Measurements from ENCODE around the gene HPN.

HPN gene

GRCh38 chr19:35066691-35067563 is 25.4 kb downstream of the HPN start (continued):
- TF ChIP-seq ZNF416 (tag by site-specific recombination; IDR thresholded peaks at IDR 0.05) (no peak), GLIS2 (tag by site-specific recombination; IDR thresholded peaks at IDR 0.05) (0 out of 2 replicates have a peak, but pooled peaks have one; percentile 20), ZNF184 (tag by site-specific recombination; IDR thresholded peaks at IDR 0.05) (no peak), ZNF350 (tag by site-specific recombination; IDR thresholded peaks at IDR 0.05) (no peak), YY1 (tag by site-specific recombination; IDR thresholded peaks at IDR 0.05) (no peak), KLF7 (tag by site-specific recombination; IDR thresholded peaks at IDR 0.05; ENCODE audit: borderline replicate concordance) (no peak), ZNF391 (tag by site-specific recombination; IDR thresholded peaks at IDR 0.05; ENCODE audit: borderline replicate concordance, low read depth) (no peak; the same call in 1 of the 2 replicates), ZNF138 (tag by site-specific recombination; IDR thresholded peaks at IDR 0.05; ENCODE audit: borderline replicate concordance) (no peak), ZBTB7A (tag by site-specific recombination; IDR thresholded peaks at IDR 0.05; ENCODE audit: low read depth) (no peak), IKZF3 (tag by site-specific recombination; IDR thresholded peaks at IDR 0.05) (peak; percentile 34; the same call in 1 of the 2 replicates), ZNF266 (tag by site-specific recombination; IDR thresholded peaks at IDR 0.05; ENCODE audit: low read depth) (no peak), ZNF214 (tag by site-specific recombination; IDR thresholded peaks at IDR 0.05; ENCODE audit: borderline replicate concordance) (no peak), ZNF274 (IDR thresholded peaks at IDR 0.05; ENCODE audit: low read length) (no peak), ZNF274 (tag by site-specific recombination; IDR thresholded peaks at IDR 0.05; ENCODE audit: borderline replicate concordance) (no peak), ZNF449 (tag by site-specific recombination; IDR thresholded peaks at IDR 0.05) (no peak), OSR2 (tag by site-specific recombination; IDR thresholded peaks at IDR 0.05) (no peak), ZNF692 (tag by site-specific recombination; IDR thresholded peaks at IDR 0.05) (no peak), ZNF701 (tag by site-specific recombination; IDR thresholded peaks at IDR 0.05) (no peak), ZNF335 (tag by site-specific recombination; conservative IDR thresholded peaks at IDR 0.05) (peak; percentile 50), BCL11B (tag by site-specific recombination; IDR thresholded peaks at IDR 0.05; ENCODE audit: low read depth) (no peak), ZNF621 (tag by site-specific recombination; IDR thresholded peaks at IDR 0.05) (no peak), ZXDB (tag by site-specific recombination; IDR thresholded peaks at IDR 0.05) (peak; percentile 73), ZNF175 (tag by site-specific recombination; IDR thresholded peaks at IDR 0.05) (no peak), ZBTB6 (tag by site-specific recombination; IDR thresholded peaks at IDR 0.05) (no peak), CTCF (tag by site-specific recombination; IDR thresholded peaks at IDR 0.05) (peak; percentile 86), ZNF211 (tag by site-specific recombination; IDR thresholded peaks at IDR 0.05; ENCODE audit: low read depth) (no peak), ZNF280C (tag by site-specific recombination; IDR thresholded peaks at IDR 0.05) (no peak), ZNF768 (tag by site-specific recombination; IDR thresholded peaks at IDR 0.05) (0 out of 2 replicates have a peak, but pooled peaks have one; percentile 63), GLI2 (tag by site-specific recombination; IDR thresholded peaks at IDR 0.05; ENCODE audit: borderline replicate concordance, low read depth) (no peak), ZNF10 (tag by site-specific recombination; IDR thresholded peaks at IDR 0.05) (no peak), ZNF792 (tag by site-specific recombination; IDR thresholded peaks at IDR 0.05) (no peak)
